ENCODE data around the gene ARPC5L. TPM values are rescaled to one million over a fixed set of nuclear protein-coding genes. Genes with fewer than 3 reads are reported as not detected.

ARPC5L gene
- 34.5 and 42.4 TPM in 2 replicates for total RNA-seq (2014; rRNA removed; shearing (Covaris generic))

DNA sequence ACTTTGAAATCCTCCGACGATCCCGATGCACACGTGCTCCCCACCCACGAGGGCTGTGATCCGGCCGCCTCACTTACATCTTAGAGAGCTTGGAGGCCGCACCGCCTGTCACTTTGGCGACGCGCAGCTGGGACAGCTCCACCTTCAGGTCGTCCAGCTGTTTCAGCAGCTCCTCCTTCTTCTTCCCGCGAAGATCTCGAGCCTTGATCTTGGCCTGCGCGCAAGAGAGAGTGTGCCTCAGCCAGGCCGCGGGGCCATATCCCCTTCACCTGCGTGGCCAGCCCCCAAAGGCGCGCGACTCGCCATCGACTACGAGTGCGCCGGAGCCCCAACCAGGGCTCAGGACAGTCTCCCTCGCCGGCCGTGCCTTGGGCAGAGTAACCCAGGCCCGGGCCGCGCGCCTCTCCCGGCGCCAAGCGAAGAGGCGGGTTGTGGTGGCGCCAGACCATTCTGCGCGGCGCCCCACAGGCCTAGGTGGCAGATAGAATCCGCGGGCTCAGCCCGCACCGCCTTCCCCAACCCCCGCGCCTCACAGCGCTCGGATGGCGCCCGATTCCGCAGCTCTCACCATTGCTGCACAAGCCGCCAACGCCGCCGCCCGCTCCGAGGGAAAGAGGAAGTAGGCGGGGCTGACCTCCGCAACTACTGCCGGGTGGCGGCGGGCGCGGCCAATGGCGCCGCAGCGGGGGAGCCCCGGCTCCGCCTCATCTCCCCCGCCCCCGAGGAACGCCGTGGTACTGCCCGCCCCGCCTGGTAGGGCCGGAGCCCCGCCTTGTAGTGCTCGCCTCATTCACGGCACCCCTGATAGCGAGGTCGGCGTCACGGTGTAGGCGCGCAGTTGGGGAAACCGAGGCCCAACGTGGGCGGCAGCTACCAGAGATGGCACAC is at the start of gene ARPC5L, which contains the start of gene RPL35:
Gene ARPC5L (plus strand): TSS at position 789 of the 888 bp plus-strand sequence. CDS start 7,161 bp downstream, outside the sequence.
Gene RPL35 (minus strand): TSS at position 616 of the 888 bp plus-strand sequence. CDS start 45 bp downstream, at position 571.
- peaks cover 38% of the 10 kb centered on the region for H3K36me3 ChIP-seq (replicated peaks; ENCODE audit: control insufficient read depth, insufficient read depth, low read length)
- DNase-seq, result peak; percentile 100
- peak within 1 kb of the TSS; percentile 100 for H3K4me3 ChIP-seq (ENCODE audit: insufficient read depth, low read depth, low read length)
- H3K27me3 ChIP-seq (ENCODE audit: control insufficient read depth, insufficient read depth, low read length), result no peaks in the 10 kb centered on the region

- DNase-seq, result peak; percentile 64
- Histone ChIP-seq H3K27me3 (ENCODE audit: control insufficient read depth, insufficient read depth, low read length) (no peaks in the 10 kb centered on the region), H3K36me3 (replicated peaks; ENCODE audit: control insufficient read depth, insufficient read depth, low read length) (no peaks in the 10 kb centered on the region), H3K4me3 (ENCODE audit: insufficient read depth, low read depth, low read length) (no peak overlapping the region)
Observed at GRCh38 chr9:124812441-124812876, 49.5 kb upstream of the ARPC5L start.

DNA sequence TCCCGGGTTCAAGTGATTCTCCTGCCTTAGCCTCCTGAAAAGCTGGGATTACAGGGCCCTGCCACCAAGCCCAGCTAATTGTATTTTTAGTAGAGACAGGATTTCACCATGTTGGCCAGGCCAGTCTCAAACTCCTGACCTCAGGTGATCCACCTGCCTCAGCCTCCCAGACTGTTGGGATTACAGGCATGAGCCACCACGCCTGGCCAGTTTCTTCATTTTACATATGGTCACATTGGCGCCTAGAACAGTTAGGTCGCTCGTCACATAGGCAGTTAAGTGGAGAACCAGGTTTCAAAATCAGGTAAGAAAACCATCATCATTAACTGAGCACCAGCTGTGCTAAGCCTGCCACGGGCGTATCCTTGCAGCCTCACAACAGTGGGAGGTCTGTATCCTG is 48.9 kb upstream of the ARPC5L start:
- no peaks in the 10 kb centered on the region for H3K27me3 ChIP-seq (ENCODE audit: control insufficient read depth, insufficient read depth, low read length)
- no peaks in the 10 kb centered on the region for H3K36me3 ChIP-seq (replicated peaks; ENCODE audit: control insufficient read depth, insufficient read depth, low read length)
- DNase-seq, result no peak
- no peak overlapping the region for H3K4me3 ChIP-seq (ENCODE audit: insufficient read depth, low read depth, low read length)

DNA sequence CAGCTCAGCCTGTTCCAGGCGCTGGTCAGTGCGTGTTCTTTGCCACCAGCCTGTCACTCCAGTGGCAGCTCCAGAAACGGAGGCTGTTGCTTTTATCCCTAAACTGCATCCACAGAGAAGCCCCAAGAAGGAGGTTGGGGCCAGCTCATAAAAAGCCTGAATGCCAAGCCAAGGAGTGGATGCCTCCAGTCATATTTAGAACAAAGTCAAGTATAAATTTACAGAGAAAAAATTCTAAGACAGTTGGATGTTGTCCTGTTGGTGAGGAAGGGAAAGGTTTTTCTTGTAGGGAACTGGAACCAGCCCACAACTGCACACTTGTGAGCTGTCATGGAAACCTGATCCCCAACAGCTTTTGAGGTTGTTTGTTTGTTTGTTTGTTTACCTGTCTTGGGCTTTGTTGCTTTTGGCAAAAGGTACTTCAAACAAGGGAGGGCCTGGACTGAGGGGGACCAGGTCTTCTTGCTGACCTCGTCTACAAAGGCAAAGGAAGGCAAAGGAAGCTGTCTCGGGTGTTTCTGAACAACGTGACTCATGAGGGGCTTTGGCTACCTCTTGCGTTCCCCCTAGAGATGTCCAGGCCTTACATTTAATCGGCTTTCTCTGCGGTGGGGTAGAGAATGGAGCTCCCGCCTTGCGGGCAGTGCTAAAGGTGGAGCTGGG is 48.3 kb upstream of the ARPC5L start:
- no peak for DNase-seq
- no peak overlapping the region for H3K4me3 ChIP-seq (ENCODE audit: insufficient read depth, low read depth, low read length)
- no peaks in the 10 kb centered on the region for H3K27me3 ChIP-seq (ENCODE audit: control insufficient read depth, insufficient read depth, low read length)
- no peaks in the 10 kb centered on the region for H3K36me3 ChIP-seq (replicated peaks; ENCODE audit: control insufficient read depth, insufficient read depth, low read length)

- DNase-seq, result peak; percentile 28
- Histone ChIP-seq H3K27me3 (ENCODE audit: control insufficient read depth, insufficient read depth, low read length) (no peaks in the 10 kb centered on the region), H3K4me3 (ENCODE audit: insufficient read depth, low read depth, low read length) (no peak overlapping the region), H3K36me3 (replicated peaks; ENCODE audit: control insufficient read depth, insufficient read depth, low read length) (no peaks in the 10 kb centered on the region)
Observed at GRCh38 chr9:124814164-124814535, 47.8 kb upstream of the ARPC5L start.

GRCh38 chr9:124815601-124816000 is 46.3 kb upstream of the ARPC5L start:
- Histone ChIP-seq H3K4me3 (ENCODE audit: insufficient read depth, low read depth, low read length) (no peak overlapping the region), H3K36me3 (replicated peaks; ENCODE audit: control insufficient read depth, insufficient read depth, low read length) (no peaks in the 10 kb centered on the region), H3K27me3 (ENCODE audit: control insufficient read depth, insufficient read depth, low read length) (no peaks in the 10 kb centered on the region)
- no peak for DNase-seq

DNA sequence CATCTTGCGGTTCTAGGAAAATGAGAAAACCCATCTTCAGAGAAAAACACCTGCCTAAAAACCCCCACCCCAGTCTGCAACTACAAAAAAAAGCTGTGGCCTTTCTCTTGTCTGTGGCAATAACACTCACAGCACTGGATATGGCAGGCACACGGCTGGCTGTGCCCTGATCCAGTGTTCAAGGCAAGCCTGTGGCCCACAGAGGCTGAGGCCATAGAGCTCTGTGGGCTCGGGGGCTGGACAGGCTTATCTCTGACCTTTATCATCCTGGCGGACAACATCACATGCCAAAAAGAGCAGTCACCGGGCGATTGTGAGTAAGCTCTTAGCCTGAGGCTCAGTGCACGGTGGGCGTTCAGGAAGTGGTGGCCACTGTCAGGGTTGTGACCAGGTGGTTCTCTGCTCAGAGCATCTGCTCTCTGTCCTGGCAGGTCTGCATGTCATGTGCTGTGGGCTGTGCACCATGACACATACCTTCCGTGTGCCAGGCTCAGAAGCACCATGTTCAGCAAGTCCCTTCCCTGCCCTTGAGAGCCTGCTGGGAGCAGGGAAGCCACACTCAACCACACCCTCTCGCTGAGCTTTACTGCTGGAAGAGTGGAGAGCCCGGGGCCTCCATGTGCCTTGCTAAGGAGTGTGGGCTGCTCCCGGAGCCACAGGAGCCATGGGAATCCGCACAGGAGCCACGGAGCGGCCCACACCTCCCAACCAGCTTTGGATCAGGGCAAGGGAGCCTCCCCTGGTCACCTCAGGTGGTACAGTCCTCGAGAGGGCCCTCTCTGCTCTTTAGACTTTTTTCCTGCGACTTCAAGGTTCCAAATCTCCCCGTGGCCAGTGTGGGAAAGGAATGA is 43.3 kb upstream of the ARPC5L start:
- DNase-seq, result peak; percentile 73
- Histone ChIP-seq H3K27me3 (ENCODE audit: control insufficient read depth, insufficient read depth, low read length) (no peaks in the 10 kb centered on the region), H3K4me3 (ENCODE audit: insufficient read depth, low read depth, low read length) (no peak overlapping the region), H3K36me3 (replicated peaks; ENCODE audit: control insufficient read depth, insufficient read depth, low read length) (no peaks in the 10 kb centered on the region)

GRCh38 chr9:124820698-124821623 is 41.0 kb upstream of the ARPC5L start:
- peak; percentile 37 for DNase-seq
- no peaks in the 10 kb centered on the region for H3K27me3 ChIP-seq (ENCODE audit: control insufficient read depth, insufficient read depth, low read length)
- no peak overlapping the region for H3K4me3 ChIP-seq (ENCODE audit: insufficient read depth, low read depth, low read length)
- no peaks in the 10 kb centered on the region for H3K36me3 ChIP-seq (replicated peaks; ENCODE audit: control insufficient read depth, insufficient read depth, low read length)

DNA sequence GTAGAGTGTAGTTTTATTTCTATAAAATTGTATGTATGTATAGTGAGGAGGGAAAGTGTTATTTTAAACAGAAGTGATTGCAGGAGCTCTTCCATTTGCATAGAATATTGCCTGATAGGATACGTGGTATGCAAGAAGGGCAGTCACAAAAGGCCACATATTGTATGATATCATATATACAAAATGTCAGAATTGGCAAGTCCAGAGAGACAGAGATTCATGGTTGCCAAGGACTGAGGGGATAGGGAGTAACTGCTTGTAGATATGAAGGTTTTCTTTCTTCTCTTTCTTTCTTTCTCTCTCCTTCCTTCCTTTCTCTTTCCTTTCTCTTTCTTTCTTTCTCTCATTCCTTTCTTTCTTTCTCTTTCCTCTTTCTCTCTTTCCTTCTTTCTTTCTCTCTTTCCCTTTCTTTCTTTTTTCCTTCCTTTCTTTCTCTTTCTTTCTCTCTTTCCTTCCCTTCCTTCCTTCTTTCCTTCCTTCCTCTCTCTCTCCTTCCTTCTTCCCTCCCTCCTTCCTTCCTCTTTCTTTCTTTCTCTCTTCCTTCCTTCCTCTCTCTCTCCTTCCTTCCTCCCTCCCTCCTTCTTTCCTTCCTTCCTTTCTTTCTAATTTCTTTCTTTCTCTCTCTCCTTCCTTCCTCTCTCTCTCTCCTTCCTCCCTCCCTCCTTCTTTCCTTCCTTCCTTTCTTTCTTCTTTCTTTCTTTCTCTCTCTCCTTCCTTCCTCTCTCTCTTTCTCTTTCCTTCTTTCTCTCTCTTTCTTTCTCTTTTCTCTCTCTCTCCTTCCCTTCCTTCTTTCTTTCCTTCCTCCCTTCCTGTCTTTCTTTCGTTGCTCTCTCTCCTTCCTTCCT is 33.2 kb upstream of the ARPC5L start:
- no peak for DNase-seq
- H3K36me3 ChIP-seq (replicated peaks; ENCODE audit: control insufficient read depth, insufficient read depth, low read length), result no peaks in the 10 kb centered on the region
- no peaks in the 10 kb centered on the region for H3K27me3 ChIP-seq (ENCODE audit: control insufficient read depth, insufficient read depth, low read length)
- no peak overlapping the region for H3K4me3 ChIP-seq (ENCODE audit: insufficient read depth, low read depth, low read length)

- Histone ChIP-seq H3K27me3 (ENCODE audit: control insufficient read depth, insufficient read depth, low read length) (no peaks in the 10 kb centered on the region), H3K4me3 (ENCODE audit: insufficient read depth, low read depth, low read length) (no peak overlapping the region), H3K36me3 (replicated peaks; ENCODE audit: control insufficient read depth, insufficient read depth, low read length) (no peaks in the 10 kb centered on the region)
- no peak for DNase-seq
Observed at GRCh38 chr9:124829334-124829669, 32.6 kb upstream of the ARPC5L start.

- Histone ChIP-seq H3K27me3 (ENCODE audit: control insufficient read depth, insufficient read depth, low read length) (no peaks in the 10 kb centered on the region), H3K36me3 (replicated peaks; ENCODE audit: control insufficient read depth, insufficient read depth, low read length) (no peaks in the 10 kb centered on the region), H3K4me3 (ENCODE audit: insufficient read depth, low read depth, low read length) (no peak overlapping the region)
- DNase-seq, result no peak
Observed at GRCh38 chr9:124830593-124830992, 31.3 kb upstream of the ARPC5L start.

GRCh38 chr9:124831642-124832364 is 30.1 kb upstream of the ARPC5L start:
- Histone ChIP-seq H3K36me3 (replicated peaks; ENCODE audit: control insufficient read depth, insufficient read depth, low read length) (no peaks in the 10 kb centered on the region), H3K27me3 (ENCODE audit: control insufficient read depth, insufficient read depth, low read length) (no peaks in the 10 kb centered on the region), H3K4me3 (ENCODE audit: insufficient read depth, low read depth, low read length) (no peak overlapping the region)
- DNase-seq, result no peak

Data from H7 (cell line).